Measurements from ENCODE around the gene RABAC1. TPM values are rescaled to one million over a fixed set of nuclear protein-coding genes. Genes with fewer than 3 reads are reported as not detected.
A peak's percentile ranks its signal among the peaks of the same experiment; 100 is the strongest.

RABAC1 gene
- total and polyA plus RNA-seq, 2 of the 13 experiments (the other 11 are each of a cell fraction or from before 2014, with no cell fraction given), result 37.4 to 74.0 TPM

DNA sequence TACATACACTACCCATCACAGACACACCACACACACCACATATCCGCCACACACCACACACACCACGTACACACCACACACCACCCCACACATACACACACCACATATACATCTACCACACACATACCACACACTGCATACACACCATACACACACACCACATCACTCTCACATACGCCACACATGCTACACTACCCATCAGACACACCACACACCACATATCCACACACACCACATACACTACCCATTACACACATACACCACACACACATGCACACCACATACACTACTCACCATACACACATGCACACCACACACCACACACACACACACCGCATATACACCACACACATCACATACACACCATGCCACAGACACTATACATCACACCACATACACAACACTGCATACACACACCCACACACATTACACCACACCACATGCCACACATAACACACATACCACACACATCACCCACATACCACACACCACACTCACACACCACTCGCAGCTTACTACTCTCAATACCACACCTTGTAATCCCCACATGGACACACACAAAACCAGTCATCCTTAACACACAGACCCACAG is 40.4 kb downstream of the RABAC1 start (continued):
- TF ChIP-seq ZNF501 (CRISPR knock-in tag; IDR thresholded peaks at IDR 0.05), result no peak

DNA sequence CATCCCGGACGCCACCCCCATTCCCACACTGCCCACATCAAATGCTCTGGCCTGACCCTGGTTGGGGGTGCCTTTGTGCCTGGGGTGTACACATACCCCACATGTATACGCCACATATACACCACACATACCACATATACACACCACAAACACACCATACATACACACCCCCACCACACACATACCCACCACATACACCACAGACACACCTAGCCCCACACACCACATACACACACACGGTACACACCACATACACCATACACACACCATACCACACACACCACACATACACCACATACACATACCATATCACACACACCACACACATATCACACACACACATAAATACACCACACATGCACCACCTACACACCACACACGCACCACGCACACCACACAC is 41.0 kb downstream of the RABAC1 start:
- Histone ChIP-seq H3K4me1 (ENCODE audit: insufficient read depth, low read length) (no peaks in the 10 kb centered on the region), H3K27ac (ENCODE audit: extremely low read length, insufficient read depth, low read length) (no peak overlapping the region), H3K9ac (ENCODE audit: insufficient read depth, low read depth, low read length) (no peak overlapping the region), H4K20me1 (ENCODE audit: insufficient read depth, low read length) (no peaks in the 10 kb centered on the region), H3K36me3 (replicated peaks in 1 of 2; ENCODE audit: control insufficient read depth in 1 of 2, insufficient read depth in 2 of 2, low read length in 2 of 2) (no peaks in the 10 kb centered on the region), H3K27me3 (ENCODE audit: control insufficient read depth in 1 of 2, insufficient read depth in 2 of 2, low read length in 2 of 2) (peaks cover 7 to 39% of the 10 kb centered on the region in 2 experiments), H3K79me2 (ENCODE audit: insufficient read depth, low read length) (no peaks in the 10 kb centered on the region), H2AFZ (ENCODE audit: low read length) (no peak overlapping the region), H3K4me2 (ENCODE audit: low read depth, low read length) (no peak overlapping the region), H3K9me3 (ENCODE audit: low read length) (no peaks in the 10 kb centered on the region), H3K4me3 (replicated peaks in 1 of 3; ENCODE audit: insufficient read depth in 1 of 3, low read depth in 2 of 3, low read length in 3 of 3) (no peak overlapping the region)
- TF ChIP-seq ZNF850 (CRISPR knock-in tag; conservative IDR thresholded peaks at IDR 0.05) (no peak), JDP2 (CRISPR knock-in tag; IDR thresholded peaks at IDR 0.05; ENCODE audit: borderline replicate concordance) (no peak), ZFP62 (CRISPR knock-in tag; IDR thresholded peaks at IDR 0.05) (no peak)
- TF ChIP-seq, protein P1, sequence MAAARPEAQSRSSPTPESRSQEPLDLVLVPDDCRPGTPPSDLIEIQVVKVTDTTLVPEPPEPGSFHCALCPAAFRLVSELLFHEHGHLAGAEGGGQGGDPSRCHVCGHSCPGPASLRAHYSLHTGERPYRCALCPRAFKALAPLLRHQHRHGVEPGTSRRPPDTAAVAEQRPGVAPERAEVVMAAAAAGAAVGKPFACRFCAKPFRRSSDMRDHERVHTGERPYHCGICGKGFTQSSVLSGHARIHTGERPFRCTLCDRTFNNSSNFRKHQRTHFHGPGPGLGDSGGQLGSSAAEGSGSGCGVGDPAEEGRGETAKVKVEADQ (CRISPR knock-in tag; IDR thresholded peaks at IDR 0.05; ENCODE audit: borderline replicate concordance), result no peak
- TF ChIP-seq, protein P2, sequence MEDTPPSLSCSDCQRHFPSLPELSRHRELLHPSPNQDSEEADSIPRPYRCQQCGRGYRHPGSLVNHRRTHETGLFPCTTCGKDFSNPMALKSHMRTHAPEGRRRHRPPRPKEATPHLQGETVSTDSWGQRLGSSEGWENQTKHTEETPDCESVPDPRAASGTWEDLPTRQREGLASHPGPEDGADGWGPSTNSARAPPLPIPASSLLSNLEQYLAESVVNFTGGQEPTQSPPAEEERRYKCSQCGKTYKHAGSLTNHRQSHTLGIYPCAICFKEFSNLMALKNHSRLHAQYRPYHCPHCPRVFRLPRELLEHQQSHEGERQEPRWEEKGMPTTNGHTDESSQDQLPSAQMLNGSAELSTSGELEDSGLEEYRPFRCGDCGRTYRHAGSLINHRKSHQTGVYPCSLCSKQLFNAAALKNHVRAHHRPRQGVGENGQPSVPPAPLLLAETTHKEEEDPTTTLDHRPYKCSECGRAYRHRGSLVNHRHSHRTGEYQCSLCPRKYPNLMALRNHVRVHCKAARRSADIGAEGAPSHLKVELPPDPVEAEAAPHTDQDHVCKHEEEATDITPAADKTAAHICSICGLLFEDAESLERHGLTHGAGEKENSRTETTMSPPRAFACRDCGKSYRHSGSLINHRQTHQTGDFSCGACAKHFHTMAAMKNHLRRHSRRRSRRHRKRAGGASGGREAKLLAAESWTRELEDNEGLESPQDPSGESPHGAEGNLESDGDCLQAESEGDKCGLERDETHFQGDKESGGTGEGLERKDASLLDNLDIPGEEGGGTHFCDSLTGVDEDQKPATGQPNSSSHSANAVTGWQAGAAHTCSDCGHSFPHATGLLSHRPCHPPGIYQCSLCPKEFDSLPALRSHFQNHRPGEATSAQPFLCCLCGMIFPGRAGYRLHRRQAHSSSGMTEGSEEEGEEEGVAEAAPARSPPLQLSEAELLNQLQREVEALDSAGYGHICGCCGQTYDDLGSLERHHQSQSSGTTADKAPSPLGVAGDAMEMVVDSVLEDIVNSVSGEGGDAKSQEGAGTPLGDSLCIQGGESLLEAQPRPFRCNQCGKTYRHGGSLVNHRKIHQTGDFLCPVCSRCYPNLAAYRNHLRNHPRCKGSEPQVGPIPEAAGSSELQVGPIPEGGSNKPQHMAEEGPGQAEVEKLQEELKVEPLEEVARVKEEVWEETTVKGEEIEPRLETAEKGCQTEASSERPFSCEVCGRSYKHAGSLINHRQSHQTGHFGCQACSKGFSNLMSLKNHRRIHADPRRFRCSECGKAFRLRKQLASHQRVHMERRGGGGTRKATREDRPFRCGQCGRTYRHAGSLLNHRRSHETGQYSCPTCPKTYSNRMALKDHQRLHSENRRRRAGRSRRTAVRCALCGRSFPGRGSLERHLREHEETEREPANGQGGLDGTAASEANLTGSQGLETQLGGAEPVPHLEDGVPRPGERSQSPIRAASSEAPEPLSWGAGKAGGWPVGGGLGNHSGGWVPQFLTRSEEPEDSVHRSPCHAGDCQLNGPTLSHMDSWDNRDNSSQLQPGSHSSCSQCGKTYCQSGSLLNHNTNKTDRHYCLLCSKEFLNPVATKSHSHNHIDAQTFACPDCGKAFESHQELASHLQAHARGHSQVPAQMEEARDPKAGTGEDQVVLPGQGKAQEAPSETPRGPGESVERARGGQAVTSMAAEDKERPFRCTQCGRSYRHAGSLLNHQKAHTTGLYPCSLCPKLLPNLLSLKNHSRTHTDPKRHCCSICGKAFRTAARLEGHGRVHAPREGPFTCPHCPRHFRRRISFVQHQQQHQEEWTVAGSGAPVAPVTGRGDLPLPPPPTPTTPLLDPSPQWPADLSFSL (CRISPR knock-in tag; IDR thresholded peaks at IDR 0.05), result 0 out of 2 replicates have a peak, but pooled peaks have one; percentile 40
- WGBS (ENCODE audit: low lambda C conversion rate), result 85% methylated on average over 4 of the region's 6 CpGs
- DNase-seq (ENCODE audit: low spot score) (no peak), FAIRE-seq (no peak), ATAC-seq (no peak)
- BruUV-seq (replicated peaks), result no TSS peak
- intact Hi-C loops (cut with micrococcal nuclease; ENCODE audit: unreplicated experiment) (no loop called here), in situ Hi-C loops (cut with HindIII; ENCODE audit: extremely low pct_ligation_motif_present, low pct_unique_long_range_greater_than_20kb) (no loop called here)
- ChIA-PET POLR2A (no interaction called here), CTCF (ENCODE audit: low intra/inter-chr PET ratio, low total read pairs) (no interaction called here)

All from HepG2 (cell line).